Liver (tissue), 9 donors: Measurements from ENCODE around the gene AATK. TPM values are rescaled to one million over a fixed set of nuclear protein-coding genes. Genes with fewer than 3 reads are reported as not detected.

ENCODE experiments used
- DNase-seq: peaks from one replicate; pipeline ENCODE4 v3.0.0-alpha.2; 2017; ENCODE audit warnings: low spot score
- H3K27ac ChIP-seq, 2 donors: one replicate each; pipeline ENCODE4 v1.7.0; 2013; ENCODE audit warnings: inconsistent platforms in 2 of 2, low read length in 2 of 2, control low read depth in 1 of 2, low read depth in 1 of 2, mild to moderate bottlenecking in 1 of 2
- H3K27me3 ChIP-seq, 4 donors: one replicate each; pipeline versions ENCODE4 v1.6.1 to v1.7.0; 2013; ENCODE audit warnings: low read length in 3 of 4, inconsistent platforms in 1 of 4, mild to moderate bottlenecking in 1 of 4, moderate library complexity in 1 of 4; ENCODE audit not compliant: control insufficient read depth in 4 of 4, insufficient read depth in 4 of 4
- H3K36me3 ChIP-seq, 4 donors: one replicate each; pipeline versions ENCODE4 v1.6.1 to v1.7.0; 2013; ENCODE audit warnings: low read length in 3 of 4, mild to moderate bottlenecking in 3 of 4, low read depth in 1 of 4, moderate library complexity in 1 of 4; ENCODE audit not compliant: control insufficient read depth in 4 of 4, insufficient read depth in 3 of 4
- H3K4me1 ChIP-seq, 4 donors: one replicate each; pipeline versions ENCODE4 v1.6.1 to v1.7.0; 2013; ENCODE audit warnings: low read length in 3 of 4, mild to moderate bottlenecking in 3 of 4, moderate library complexity in 1 of 4; ENCODE audit not compliant: control insufficient read depth in 4 of 4, insufficient read depth in 4 of 4
- H3K4me3 ChIP-seq, 3 donors: one replicate each; pipeline versions ENCODE4 v1.6.1 to v1.7.0; 2013; ENCODE audit warnings: low read length in 3 of 3, control low read depth in 1 of 3, low read depth in 1 of 3, mild to moderate bottlenecking in 1 of 3
- H3K9ac ChIP-seq, 2 donors: one replicate each; pipeline ENCODE4 v1.7.0; 2013; ENCODE audit warnings: low read length in 2 of 2, mild to moderate bottlenecking in 2 of 2, moderate library complexity in 2 of 2, control low read depth in 1 of 2, low read depth in 1 of 2
- H3K9me3 ChIP-seq, 4 donors: one replicate each; pipeline versions ENCODE4 v1.6.1 to v1.7.0; 2013; ENCODE audit warnings: low read length in 3 of 4; ENCODE audit not compliant: control insufficient read depth in 4 of 4
- ATF3 ChIP-seq: IDR thresholded peaks from 2 replicates; pipeline ENCODE4 v1.6.1; 2016; ENCODE audit warnings: antibody characterized with exemption
- EGR1 ChIP-seq, 2 donors: IDR thresholded peaks; 2 replicates each; pipeline ENCODE4 v1.6.1; 2016 to 2018; ENCODE audit warnings: antibody characterized with exemption in 2 of 2, low read depth in 2 of 2
- FOXA2 ChIP-seq: IDR thresholded peaks from 2 replicates; pipeline ENCODE4 v1.6.1; 2016; ENCODE audit warnings: antibody characterized with exemption
- HNF4A ChIP-seq, 2 donors: conservative IDR thresholded peaks; 2 replicates each; pipeline ENCODE4 v1.6.1; 2016; ENCODE audit warnings: antibody characterized with exemption in 2 of 2, mild to moderate bottlenecking in 2 of 2
- HNF4G ChIP-seq: IDR thresholded peaks from 2 replicates; pipeline ENCODE4 v1.6.1; 2016; ENCODE audit warnings: antibody characterized with exemption
- REST ChIP-seq: IDR thresholded peaks from 2 replicates; pipeline ENCODE4 v1.6.1; 2016; ENCODE audit warnings: antibody characterized with exemption, mild to moderate bottlenecking
- SP1 ChIP-seq: IDR thresholded peaks from 2 replicates; pipeline ENCODE4 v1.6.1; 2018; ENCODE audit warnings: antibody characterized with exemption, mild to moderate bottlenecking
- TAF1 ChIP-seq: conservative IDR thresholded peaks from 2 replicates; pipeline ENCODE4 v1.6.1; 2016; ENCODE audit warnings: antibody characterized with exemption, mild to moderate bottlenecking
- YY1 ChIP-seq: IDR thresholded peaks from 2 replicates; pipeline ENCODE4 v1.6.1; 2016; ENCODE audit warnings: antibody characterized with exemption, mild to moderate bottlenecking
- ZBTB33 ChIP-seq: IDR thresholded peaks from 2 replicates; pipeline ENCODE4 v1.6.1; 2016; ENCODE audit warnings: antibody characterized with exemption
- WGBS: extraction: QIAGEN DNeasy Blood & Tissue Kit; methylation state at CpG from one replicate; pipeline ENCODE4 v1.1.7; 2013; 5-methylcytosine and 5-hydroxymethylcytosine counted together
- polyA plus RNA-seq, 2 donors: library from polyadenylated mRNA; stranded (reverse) in 1 of 2; unstranded in 1 of 2; fragments of 200-250 nt in 1 of 2; fragments of >200 nt in 1 of 2; fragmentation: Nextera tagmentation in 1 of 2; extraction: Ambion mirVana in 1 of 2; gene quantifications; one replicate each; pipeline versions ENCODE4 v1.2.1 to v1.2.3, GENCODE V29; 2013 to 2015
- total RNA-seq, 2 donors: library from RNA; depleted of rRNA; stranded (reverse); fragments of >200 nt; gene quantifications; one replicate each; pipeline ENCODE4 v1.2.3, GENCODE V29; 2014
- donor health status: healthy.
- donor health status: healthy.
- donor health status: healthy.
- donor health status: healthy.
- donor health status: healthy.

The AATK gene
- total and polyA plus RNA-seq, 4 donors, result 0.24 to 2.3 (median 0.62) TPM

- no peak overlapping the region for H3K4me3 ChIP-seq
- WGBS, result 90% methylated on average over 1 of the region's 1 CpG
- no peaks in the 10 kb centered on the region for H3K36me3 ChIP-seq
- H3K9me3 ChIP-seq, result no peaks in the 10 kb centered on the region
- no peak for DNase-seq
- TF ChIP-seq HNF4G, result no peak
- TF ChIP-seq SP1, result no peak
- no peak for TF ChIP-seq ZBTB33
- TF ChIP-seq FOXA2, result no peak
- no peak for TF ChIP-seq TAF1
- no peak for TF ChIP-seq HNF4A (conservative IDR thresholded peaks at IDR 0.05)
- no peak for TF ChIP-seq REST
- TF ChIP-seq YY1, result no peak
- TF ChIP-seq EGR1 (IDR thresholded peaks at IDR 0.05; ENCODE audit: low read depth in 2 of 2), result no peak
- TF ChIP-seq ATF3, result no peak
- no peaks in the 10 kb centered on the region for H3K4me1 ChIP-seq
- H3K27me3 ChIP-seq, result no peaks in the 10 kb centered on the region
- no peak overlapping the region for H3K9ac ChIP-seq
- H3K27ac ChIP-seq, result no peak overlapping the region
Observed at GRCh38 chr17:81173762-81174155, 7.7 kb upstream of the AATK start.

- Histone ChIP-seq H3K36me3 (no peaks in the 10 kb centered on the region), H3K9me3 (no peaks in the 10 kb centered on the region), H3K27ac (no peak overlapping the region), H3K27me3 (no peaks in the 10 kb centered on the region), H3K4me1 (no peaks in the 10 kb centered on the region), H3K4me3 (no peak overlapping the region), H3K9ac (no peak overlapping the region)
- WGBS, result 92% methylated on average over 11 of the region's 11 CpGs
- TF ChIP-seq HNF4A (conservative IDR thresholded peaks at IDR 0.05), result no peak
- DNase-seq, result no peak
Observed at GRCh38 chr17:81173052-81173761, 7.2 kb upstream of the AATK start.

GRCh38 chr17:81171941-81172340, 5.9 kb upstream of the AATK start:
- no peaks in the 10 kb centered on the region for H3K4me1 ChIP-seq
- no peak overlapping the region for H3K9ac ChIP-seq
- 84% methylated on average over 8 of the region's 8 CpGs for WGBS
- no peaks in the 10 kb centered on the region for H3K36me3 ChIP-seq
- no peaks in the 10 kb centered on the region for H3K9me3 ChIP-seq
- no peak overlapping the region for H3K4me3 ChIP-seq
- DNase-seq, result no peak
- no peak overlapping the region for H3K27ac ChIP-seq
- TF ChIP-seq HNF4G (no peak), FOXA2 (no peak), ATF3 (no peak)
- H3K27me3 ChIP-seq, result no peaks in the 10 kb centered on the region
